ENCODE results near the gene SH3PXD2B. TPM values are rescaled to one million over a fixed set of nuclear protein-coding genes. Genes with fewer than 3 reads are reported as not detected.

SH3PXD2B gene
- total and polyA plus RNA-seq, 2 of the 13 experiments (the other 11 are each of a cell fraction or from before 2014, with no cell fraction given): 3.4 to 4.6 TPM

- no peak for TF ChIP-seq FOXO1 (CRISPR knock-in tag; IDR thresholded peaks at IDR 0.05)
- no peak for TF ChIP-seq RAD51 (IDR thresholded peaks at IDR 0.05; ENCODE audit: borderline replicate concordance)
- no peak for TF ChIP-seq ZNF614 (CRISPR knock-in tag; IDR thresholded peaks at IDR 0.05; ENCODE audit: borderline replicate concordance)
- TF ChIP-seq ZNF362 (CRISPR knock-in tag; IDR thresholded peaks at IDR 0.05; ENCODE audit: borderline replicate concordance): no peak
- no peak for TF ChIP-seq GTF3A (CRISPR knock-in tag; conservative IDR thresholded peaks at IDR 0.05)
- no peak for TF ChIP-seq TSC22D2 (CRISPR knock-in tag; IDR thresholded peaks at IDR 0.05; ENCODE audit: borderline replicate concordance)
- no peak for TF ChIP-seq NFYC (CRISPR knock-in tag; IDR thresholded peaks at IDR 0.05)
- no peak for TF ChIP-seq WIZ (CRISPR knock-in tag; IDR thresholded peaks at IDR 0.05)
- TF ChIP-seq IRF2 (CRISPR knock-in tag; IDR thresholded peaks at IDR 0.05): no peak
- no peak for TF ChIP-seq HNF4G (IDR thresholded peaks at IDR 0.05; ENCODE audit: borderline replicate concordance, low read depth, low read length)
- no peak for TF ChIP-seq HNF4G (CRISPR knock-in tag; IDR thresholded peaks at IDR 0.05; ENCODE audit: borderline replicate concordance, low read depth)
- TF ChIP-seq PLRG1 (conservative IDR thresholded peaks at IDR 0.05): no peak
- TF ChIP-seq SP4 (CRISPR knock-in tag; IDR thresholded peaks at IDR 0.05): 0 out of 2 replicates have a peak, but pooled peaks have one; percentile 4
- no peak for TF ChIP-seq CC2D1A (CRISPR knock-in tag; IDR thresholded peaks at IDR 0.05)
- TF ChIP-seq ATAD3A (CRISPR knock-in tag; IDR thresholded peaks at IDR 0.05): no peak
- TF ChIP-seq TFE3 (CRISPR knock-in tag; IDR thresholded peaks at IDR 0.05): no peak
- no peak for TF ChIP-seq HHEX (CRISPR knock-in tag; IDR thresholded peaks at IDR 0.05)
- 0 out of 2 replicates have a peak, but pooled peaks have one; percentile 28 for TF ChIP-seq GATA4 (IDR thresholded peaks at IDR 0.05; ENCODE audit: borderline replicate concordance, low read depth)
- TF ChIP-seq ZNF207 (IDR thresholded peaks at IDR 0.05; ENCODE audit: borderline replicate concordance): no peak
- TF ChIP-seq ZNF781 (CRISPR knock-in tag; IDR thresholded peaks at IDR 0.05; ENCODE audit: borderline replicate concordance, not compliant biosample characterization): peak; percentile 29
- no peak for TF ChIP-seq ISX (CRISPR knock-in tag; conservative IDR thresholded peaks at IDR 0.05)
- TF ChIP-seq ZFAT (CRISPR knock-in tag; conservative IDR thresholded peaks at IDR 0.05): no peak
- 0 out of 2 replicates have a peak, but pooled peaks have one; percentile 46 for TF ChIP-seq ZC3H13 (CRISPR knock-in tag; IDR thresholded peaks at IDR 0.05)
- TF ChIP-seq ZNF143 (CRISPR knock-in tag; IDR thresholded peaks at IDR 0.05): no peak
- no peak for TF ChIP-seq ZNF510 (CRISPR knock-in tag; IDR thresholded peaks at IDR 0.05; ENCODE audit: low read depth)
- no peak for TF ChIP-seq PRMT3 (CRISPR knock-in tag; IDR thresholded peaks at IDR 0.05; ENCODE audit: borderline replicate concordance, low read depth)
- TF ChIP-seq KDM4B (CRISPR knock-in tag; IDR thresholded peaks at IDR 0.05): no peak; the same call in 1 of the 2 replicates
- peak; percentile 51; the same call in 1 of the 2 replicates for TF ChIP-seq BCL3 (CRISPR knock-in tag; IDR thresholded peaks at IDR 0.05)
- no peak for TF ChIP-seq CCDC6 (CRISPR knock-in tag; IDR thresholded peaks at IDR 0.05)
These were observed 171.1 kb downstream of the SH3PXD2B start, which contains the start of gene UBTD2 (continued) for GRCh38 chr5:172283020-172283861.
